Measurements from ENCODE around the gene FIGNL2. TPM values are rescaled to one million over a fixed set of nuclear protein-coding genes. Genes with fewer than 3 reads are reported as not detected.

The FIGNL2 gene
- total and polyA plus RNA-seq, 2 experiments from 2014 or later = 0.13 to 0.32 TPM

GRCh38 chr12:51865757-51866270, 17.3 kb upstream of the FIGNL2 start:
- no peaks in the 10 kb centered on the region for H3F3A ChIP-seq (ENCODE audit: insufficient read depth)
- in situ Hi-C loops (cut with MboI) = no loop called here
- no peaks in the 10 kb centered on the region for H3K9me3 ChIP-seq (ENCODE audit: low read depth)
- H4K20me1 ChIP-seq (ENCODE audit: insufficient read depth) = no peaks in the 10 kb centered on the region
- DNase-seq = no peak
- no peaks in the 10 kb centered on the region for H3K36me3 ChIP-seq (ENCODE audit: low read depth)
- no peak overlapping the region for H3K4me3 ChIP-seq
- H2AFZ ChIP-seq = no peak overlapping the region
- peaks cover 26% of the 10 kb centered on the region for H3K27me3 ChIP-seq (replicated peaks; ENCODE audit: insufficient read depth)
- H3K4me1 ChIP-seq (ENCODE audit: insufficient read depth) = no peaks in the 10 kb centered on the region; the same call in 1 of the 2 replicates
- no peak overlapping the region for H3K27ac ChIP-seq
- H3K9ac ChIP-seq = no peak overlapping the region
- H3K79me2 ChIP-seq (ENCODE audit: insufficient read depth) = no peaks in the 10 kb centered on the region
- no peak for TF ChIP-seq EZH2phosphoT487 (IDR thresholded peaks at IDR 0.05; ENCODE audit: insufficient read depth, low read depth)
- no peak for TF ChIP-seq EZH2 (IDR thresholded peaks at IDR 0.05; ENCODE audit: insufficient read depth, poor library complexity, severe bottlenecking)
- H3K4me2 ChIP-seq (ENCODE audit: unreplicated experiment) = no peak overlapping the region
- WGBS, 2 experiments (ENCODE audit: low coverage in 1 of 2, low lambda C conversion rate in 2 of 2, missing lambda C conversion rate in 2 of 2) = 91 to 96% methylated on average over 7 of the region's 7 CpGs
- no peaks in the 10 kb centered on the region for H3K9me2 ChIP-seq (ENCODE audit: insufficient read depth)

- Histone ChIP-seq H3K4me3 (no peak overlapping the region), H3K4me2 (ENCODE audit: unreplicated experiment) (no peak overlapping the region), H3K79me2 (ENCODE audit: insufficient read depth) (no peaks in the 10 kb centered on the region), H3K36me3 (ENCODE audit: low read depth) (no peaks in the 10 kb centered on the region), H3K27me3 (replicated peaks; ENCODE audit: insufficient read depth) (peaks cover 22% of the 10 kb centered on the region), H2AFZ (peak overlapping the region; percentile 32; the same call in 1 of the 2 replicates), H3K27ac (no peak overlapping the region), H4K20me1 (ENCODE audit: insufficient read depth) (no peaks in the 10 kb centered on the region), H3K9ac (no peak overlapping the region), H3F3A (ENCODE audit: insufficient read depth) (no peaks in the 10 kb centered on the region), H3K4me1 (ENCODE audit: insufficient read depth) (no peaks in the 10 kb centered on the region; the same call in 1 of the 2 replicates), H3K9me3 (ENCODE audit: low read depth) (no peaks in the 10 kb centered on the region), H3K9me2 (ENCODE audit: insufficient read depth) (no peaks in the 10 kb centered on the region)
- TF ChIP-seq EZH2 (IDR thresholded peaks at IDR 0.05; ENCODE audit: insufficient read depth, poor library complexity, severe bottlenecking) (no peak), EZH2phosphoT487 (IDR thresholded peaks at IDR 0.05; ENCODE audit: insufficient read depth, low read depth) (no peak)
- in situ Hi-C loops (cut with MboI) = no loop called here
- WGBS, 2 experiments (ENCODE audit: low coverage in 1 of 2, low lambda C conversion rate in 2 of 2, missing lambda C conversion rate in 2 of 2) = 74 to 77% methylated on average over 12 of the region's 12 CpGs
- no peak for DNase-seq
Observed at GRCh38 chr12:51864833-51865670, 16.5 kb upstream of the FIGNL2 start.

GRCh38 chr12:51863933-51864832, 15.7 kb upstream of the FIGNL2 start:
- Histone ChIP-seq H3K79me2 (ENCODE audit: insufficient read depth) (no peaks in the 10 kb centered on the region), H3K27me3 (replicated peaks; ENCODE audit: insufficient read depth) (peaks cover 20% of the 10 kb centered on the region), H3K36me3 (ENCODE audit: low read depth) (no peaks in the 10 kb centered on the region), H3F3A (ENCODE audit: insufficient read depth) (no peaks in the 10 kb centered on the region), H3K4me2 (ENCODE audit: unreplicated experiment) (peak overlapping the region; percentile 59), H3K4me3 (peak overlapping the region; percentile 53), H3K27ac (no peak overlapping the region), H2AFZ (peak overlapping the region; percentile 32), H3K4me1 (ENCODE audit: insufficient read depth) (no peaks in the 10 kb centered on the region; the same call in 1 of the 2 replicates), H3K9ac (no peak overlapping the region), H3K9me3 (ENCODE audit: low read depth) (no peaks in the 10 kb centered on the region), H4K20me1 (ENCODE audit: insufficient read depth) (no peaks in the 10 kb centered on the region), H3K9me2 (ENCODE audit: insufficient read depth) (no peaks in the 10 kb centered on the region)
- no peak for TF ChIP-seq EZH2 (IDR thresholded peaks at IDR 0.05; ENCODE audit: insufficient read depth, poor library complexity, severe bottlenecking)
- no peak for TF ChIP-seq EZH2phosphoT487 (IDR thresholded peaks at IDR 0.05; ENCODE audit: insufficient read depth, low read depth)
- WGBS, 2 experiments (ENCODE audit: low coverage in 1 of 2, low lambda C conversion rate in 2 of 2, missing lambda C conversion rate in 2 of 2) = 14 to 16% methylated on average over 49 to 52 of the region's 53 CpGs
- peak; percentile 27 for DNase-seq
- in situ Hi-C loops (cut with MboI) = no loop called here

- H3K79me2 ChIP-seq (ENCODE audit: insufficient read depth) = no peaks in the 10 kb centered on the region
- H3K27ac ChIP-seq = no peak overlapping the region
- WGBS, 2 experiments (ENCODE audit: low coverage in 1 of 2, low lambda C conversion rate in 2 of 2, missing lambda C conversion rate in 2 of 2) = 66 to 74% methylated on average over 15 to 17 of the region's 17 CpGs
- H3K4me2 ChIP-seq (ENCODE audit: unreplicated experiment) = no peak overlapping the region
- in situ Hi-C loops (cut with MboI) = no loop called here
- no peak overlapping the region for H3K9ac ChIP-seq
- TF ChIP-seq EZH2phosphoT487 (IDR thresholded peaks at IDR 0.05; ENCODE audit: insufficient read depth, low read depth) = no peak
- TF ChIP-seq EZH2 (IDR thresholded peaks at IDR 0.05; ENCODE audit: insufficient read depth, poor library complexity, severe bottlenecking) = no peak
- no peaks in the 10 kb centered on the region for H3K4me1 ChIP-seq (ENCODE audit: insufficient read depth)
- H4K20me1 ChIP-seq (ENCODE audit: insufficient read depth) = no peaks in the 10 kb centered on the region
- no peaks in the 10 kb centered on the region for H3K9me3 ChIP-seq (ENCODE audit: low read depth)
- no peaks in the 10 kb centered on the region for H3F3A ChIP-seq (ENCODE audit: insufficient read depth)
- H2AFZ ChIP-seq = no peak overlapping the region
- no peaks in the 10 kb centered on the region for H3K9me2 ChIP-seq (ENCODE audit: insufficient read depth)
- DNase-seq = no peak
- H3K4me3 ChIP-seq = no peak overlapping the region
- peaks cover 15% of the 10 kb centered on the region for H3K27me3 ChIP-seq (replicated peaks; ENCODE audit: insufficient read depth)
- no peaks in the 10 kb centered on the region for H3K36me3 ChIP-seq (ENCODE audit: low read depth)
Observed at GRCh38 chr12:51863363-51863932, 14.9 kb upstream of the FIGNL2 start.
